Stimulated activated CD4-positive, alpha-beta T cell treated with anti-CD3 and anti-CD28 coated beads, Interleukin-4, amount 100 ng/mL, for 4 hours (primary cell): ENCODE data around the gene PPP4R3C.
"Not testable (repeated sequence)": the region's sequence is repeated elsewhere in the genome, so short reads cannot be mapped to it uniquely, and the experiment has no call there.

Experiments
- DNase-seq, 2 experiments: peaks; one replicate each; pipeline ENCODE4 v3.0.0-alpha.2; 2020

Gene PPP4R3C

GRCh38 chrX:27463187-27463586 lies at the start of gene PPP4R3C:
PPP4R3C (minus strand) TSS chrX:27463341; CDS start chrX:27463296, 45 bp downstream.
- DNase-seq = no peak

- DNase-seq = no peak
Observed at GRCh38 chrX:27491397-27491796, 28.3 kb upstream of the PPP4R3C start.

- no peak for DNase-seq
Observed at GRCh38 chrX:27466051-27466450, 2.9 kb upstream of the PPP4R3C start.

- DNase-seq = no peak
Observed at GRCh38 chrX:27465036-27465435, 1.9 kb upstream of the PPP4R3C start.

- not testable (repeated sequence) for DNase-seq
Observed at GRCh38 chrX:27459129-27459528, 4.0 kb downstream of the PPP4R3C start.

- not testable (repeated sequence) for DNase-seq
Observed at GRCh38 chrX:27458544-27458943, 4.6 kb downstream of the PPP4R3C start.

- no peak for DNase-seq
Observed at GRCh38 chrX:27451324-27451723, 11.8 kb downstream of the PPP4R3C start.

GRCh38 chrX:27446423-27446822 lies 16.7 kb downstream of the PPP4R3C start:
- no peak for DNase-seq

- no peak for DNase-seq
Observed at GRCh38 chrX:27445438-27445837, 17.7 kb downstream of the PPP4R3C start.

- no peak for DNase-seq
Observed at GRCh38 chrX:27444093-27444908, 18.8 kb downstream of the PPP4R3C start.

GRCh38 chrX:27442392-27442791 lies 20.7 kb downstream of the PPP4R3C start:
- DNase-seq = not testable (repeated sequence)

- DNase-seq = no peak
Observed at GRCh38 chrX:27439771-27440170, 23.4 kb downstream of the PPP4R3C start.

- DNase-seq = no peak
Observed at GRCh38 chrX:27438937-27439336, 24.2 kb downstream of the PPP4R3C start.

GRCh38 chrX:27435031-27435430 lies 28.1 kb downstream of the PPP4R3C start:
- DNase-seq = no peak
